Measurements from ENCODE around the gene CFAP61.
"Not testable (repeated sequence)": the region's sequence is repeated elsewhere in the genome, so short reads cannot be mapped to it uniquely, and the experiment has no call there.

CFAP61 gene

GRCh38 chr20:20355503-20355902 lies 303.2 kb downstream of the CFAP61 start:
- not testable (repeated sequence) for H3K27me3 ChIP-seq (ENCODE audit: low read depth); H3K9me3 ChIP-seq; H3K4me1 ChIP-seq; H3K4me3 ChIP-seq; DNase-seq (ENCODE audit: low spot score in 2 of 2); H3K36me3 ChIP-seq (replicated peaks)
- in situ Hi-C loops (cut with MboI; ENCODE audit: low sequenced_read_pairs), result loop anchor here (25.0 kb wide), 1 partner anchor 207 kb away; no protein-coding TSS in a partner anchor

- H3K36me3 ChIP-seq (replicated peaks), result no peaks in the 10 kb centered on the region
- peaks cover 30% of the 10 kb centered on the region for H3K27me3 ChIP-seq (ENCODE audit: low read depth)
- in situ Hi-C loops (cut with MboI; ENCODE audit: low sequenced_read_pairs), result loop anchor here (25.0 kb wide), 1 partner anchor 204 kb away; no protein-coding TSS in a partner anchor
- no peaks in the 10 kb centered on the region for H3K9me3 ChIP-seq
- H3K4me3 ChIP-seq, result no peak overlapping the region
- DNase-seq (ENCODE audit: low spot score in 2 of 2), result no peak
- H3K4me1 ChIP-seq, result no peaks in the 10 kb centered on the region; the same call in 1 of the 2 replicates
These were observed 306.5 kb downstream of the CFAP61 start for GRCh38 chr20:20358801-20359200.

- Histone ChIP-seq H3K9me3 (no peaks in the 10 kb centered on the region), H3K4me3 (no peak overlapping the region), H3K27me3 (ENCODE audit: low read depth) (peaks cover 38% of the 10 kb centered on the region), H3K36me3 (replicated peaks) (no peaks in the 10 kb centered on the region), H3K4me1 (peaks cover 2% of the 10 kb centered on the region; the same call in 1 of the 2 replicates)
- in situ Hi-C loops (cut with MboI; ENCODE audit: low sequenced_read_pairs), result loop anchor here (25.0 kb wide), 1 partner anchor 203 kb away; no protein-coding TSS in a partner anchor
- DNase-seq (ENCODE audit: low spot score in 2 of 2), result no peak
These were observed 307.3 kb downstream of the CFAP61 start for GRCh38 chr20:20359628-20360027.

GRCh38 chr20:20360464-20360863 lies 308.1 kb downstream of the CFAP61 start:
- peaks cover 2% of the 10 kb centered on the region; the same call in 1 of the 2 replicates for H3K4me1 ChIP-seq
- H3K27me3 ChIP-seq (ENCODE audit: low read depth), result peaks cover 39% of the 10 kb centered on the region
- H3K4me3 ChIP-seq, result no peak overlapping the region
- H3K36me3 ChIP-seq (replicated peaks), result no peaks in the 10 kb centered on the region
- DNase-seq (ENCODE audit: low spot score in 2 of 2), result peak; percentile 64 to 66
- in situ Hi-C loops (cut with MboI; ENCODE audit: low sequenced_read_pairs), result loop anchor here (25.0 kb wide), 1 partner anchor 202 kb away; no protein-coding TSS in a partner anchor
- no peaks in the 10 kb centered on the region for H3K9me3 ChIP-seq

- peak in 1 of 2 experiments; percentile 49 for DNase-seq (ENCODE audit: low spot score in 2 of 2)
- in situ Hi-C loops (cut with MboI; ENCODE audit: low sequenced_read_pairs), result loop anchor here (25.0 kb wide), 1 partner anchor 199 kb away; no protein-coding TSS in a partner anchor
- H3K9me3 ChIP-seq, result no peaks in the 10 kb centered on the region
- H3K36me3 ChIP-seq (replicated peaks), result no peaks in the 10 kb centered on the region
- H3K4me3 ChIP-seq, result no peak overlapping the region
- H3K27me3 ChIP-seq (ENCODE audit: low read depth), result peaks cover 39% of the 10 kb centered on the region
- H3K4me1 ChIP-seq, result peaks cover 2% of the 10 kb centered on the region; the same call in 1 of the 2 replicates
These were observed 310.6 kb downstream of the CFAP61 start for GRCh38 chr20:20362774-20363433.

- Histone ChIP-seq H3K4me3 (no peak overlapping the region), H3K4me1 (peaks cover 2% of the 10 kb centered on the region; the same call in 1 of the 2 replicates), H3K9me3 (no peaks in the 10 kb centered on the region), H3K36me3 (replicated peaks) (no peaks in the 10 kb centered on the region), H3K27me3 (ENCODE audit: low read depth) (peaks cover 39% of the 10 kb centered on the region)
- peak in 1 of 2 experiments; percentile 17 for DNase-seq (ENCODE audit: low spot score in 2 of 2)
- in situ Hi-C loops (cut with MboI; ENCODE audit: low sequenced_read_pairs), result loop anchor here (25.0 kb wide), 1 partner anchor 199 kb away; no protein-coding TSS in a partner anchor
These were observed 311.1 kb downstream of the CFAP61 start for GRCh38 chr20:20363434-20363798.

GRCh38 chr20:20363799-20364592 lies 311.7 kb downstream of the CFAP61 start:
- in situ Hi-C loops (cut with MboI; ENCODE audit: low sequenced_read_pairs), result loop anchor here (25.0 kb wide), 1 partner anchor 198 kb away; no protein-coding TSS in a partner anchor
- no peak overlapping the region for H3K4me3 ChIP-seq

GRCh38 chr20:20364593-20365479 lies 312.5 kb downstream of the CFAP61 start:
- no peak overlapping the region for H3K4me3 ChIP-seq
- H3K4me1 ChIP-seq, result peaks cover 2% of the 10 kb centered on the region; the same call in 1 of the 2 replicates
- peaks cover 42% of the 10 kb centered on the region for H3K27me3 ChIP-seq (ENCODE audit: low read depth)
- no peak for DNase-seq (ENCODE audit: low spot score in 2 of 2)
- in situ Hi-C loops (cut with MboI; ENCODE audit: low sequenced_read_pairs), result loop anchor here (25.0 kb wide), 1 partner anchor 197 kb away; no protein-coding TSS in a partner anchor
- no peaks in the 10 kb centered on the region for H3K36me3 ChIP-seq (replicated peaks)
- H3K9me3 ChIP-seq, result no peaks in the 10 kb centered on the region

More at GRCh38 chr20:20363799-20364592, 311.7 kb downstream of the CFAP61 start:
- Histone ChIP-seq H3K27me3 (ENCODE audit: low read depth) (peaks cover 39% of the 10 kb centered on the region), H3K4me1 (peaks cover 2% of the 10 kb centered on the region; the same call in 1 of the 2 replicates), H3K9me3 (no peaks in the 10 kb centered on the region), H3K36me3 (replicated peaks) (no peaks in the 10 kb centered on the region)
- DNase-seq (ENCODE audit: low spot score in 2 of 2), result peak; percentile 51 to 73

- in situ Hi-C loops (cut with MboI; ENCODE audit: low sequenced_read_pairs), result loop anchor here (25.0 kb wide), 1 partner anchor 197 kb away; no protein-coding TSS in a partner anchor
- H3K36me3 ChIP-seq (replicated peaks), result no peaks in the 10 kb centered on the region
- no peak overlapping the region for H3K4me3 ChIP-seq
- H3K9me3 ChIP-seq, result no peaks in the 10 kb centered on the region
- H3K4me1 ChIP-seq, result peaks cover 2% of the 10 kb centered on the region; the same call in 1 of the 2 replicates
- peaks cover 40% of the 10 kb centered on the region for H3K27me3 ChIP-seq (ENCODE audit: low read depth)
- no peak for DNase-seq (ENCODE audit: low spot score in 2 of 2)
These were observed 313.3 kb downstream of the CFAP61 start for GRCh38 chr20:20365480-20366161.

GRCh38 chr20:20366551-20366875 lies 314.2 kb downstream of the CFAP61 start:
- peaks cover 31% of the 10 kb centered on the region for H3K27me3 ChIP-seq (ENCODE audit: low read depth)
- no peak overlapping the region for H3K4me3 ChIP-seq
- no peaks in the 10 kb centered on the region for H3K9me3 ChIP-seq

GRCh38 chr20:20366876-20367574 lies 314.7 kb downstream of the CFAP61 start:
- no peak for DNase-seq (ENCODE audit: low spot score in 2 of 2)
- Histone ChIP-seq H3K4me1 (peaks cover 12% of the 10 kb centered on the region), H3K36me3 (replicated peaks) (no peaks in the 10 kb centered on the region), H3K9me3 (no peaks in the 10 kb centered on the region), H3K4me3 (no peak overlapping the region), H3K27me3 (ENCODE audit: low read depth) (peaks cover 26% of the 10 kb centered on the region)
- in situ Hi-C loops (cut with MboI; ENCODE audit: low sequenced_read_pairs), result loop anchor here (25.0 kb wide), 1 partner anchor 195 kb away; no protein-coding TSS in a partner anchor

More at GRCh38 chr20:20366551-20366875, 314.2 kb downstream of the CFAP61 start:
- in situ Hi-C loops (cut with MboI; ENCODE audit: low sequenced_read_pairs), result loop anchor here (25.0 kb wide), 1 partner anchor 196 kb away; no protein-coding TSS in a partner anchor
- no peak for DNase-seq (ENCODE audit: low spot score in 2 of 2)
- Histone ChIP-seq H3K36me3 (replicated peaks) (no peaks in the 10 kb centered on the region), H3K4me1 (peaks cover 9% of the 10 kb centered on the region)
